Measurements from ENCODE around the gene FAM228B. TPM values are rescaled to one million over a fixed set of nuclear protein-coding genes. Genes with fewer than 3 reads are reported as not detected.

Gene FAM228B
- total RNA-seq, 2 experiments from 2014 or later = 3.8 to 9.6 TPM

DNA sequence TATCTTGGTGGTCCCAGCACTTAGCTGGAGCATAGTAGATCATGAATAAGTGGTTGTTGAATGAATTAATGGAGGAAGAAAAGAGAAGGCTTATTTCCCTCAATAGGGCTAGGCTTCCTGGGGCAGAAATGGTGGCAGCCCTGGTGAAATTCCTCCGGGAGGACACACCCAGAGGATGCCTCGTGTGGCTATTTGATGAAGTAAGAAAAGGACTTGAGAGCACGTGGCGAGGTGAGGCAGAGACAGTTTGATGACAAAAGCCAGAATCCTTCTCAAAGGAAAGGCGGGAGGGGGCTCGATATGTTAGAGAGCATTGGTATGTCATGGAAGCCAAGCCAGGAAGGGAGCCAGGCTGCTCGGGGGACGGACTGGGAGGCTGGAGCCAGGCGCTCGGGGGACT is 66.3 kb downstream of the FAM228B start:
- H3K9me3 ChIP-seq (ENCODE audit: low read length) = peaks cover 6% of the 10 kb centered on the region; the same call in 1 of the 2 replicates
- no peaks in the 10 kb centered on the region for H4K20me1 ChIP-seq (ENCODE audit: insufficient read depth, low read length)
- H3K36me3 ChIP-seq (ENCODE audit: insufficient read depth, low read length) = no peaks in the 10 kb centered on the region
- no peaks in the 10 kb centered on the region for H3K9me2 ChIP-seq (ENCODE audit: insufficient read depth, low read length)
- H3K4me2 ChIP-seq (ENCODE audit: low read length) = no peak overlapping the region
- no peak for DNase-seq (ENCODE audit: low spot score)
- POLR2A ChIA-PET = no interaction called here
- H3K79me2 ChIP-seq (ENCODE audit: insufficient read depth, low read depth, low read length) = no peaks in the 10 kb centered on the region
- no peak overlapping the region for H3K4me3 ChIP-seq (ENCODE audit: low read depth, low read length, poor library complexity, severe bottlenecking)
- CTCF ChIA-PET (ENCODE audit: unreplicated experiment) = no interaction called here
- H2AFZ ChIP-seq (ENCODE audit: low read length) = no peak overlapping the region
- no TSS peak for BruUV-seq (replicated peaks)
- no peak overlapping the region for H3K27ac ChIP-seq (ENCODE audit: low read depth, low read length, poor library complexity, severe bottlenecking)
- TF ChIP-seq, protein P1, sequence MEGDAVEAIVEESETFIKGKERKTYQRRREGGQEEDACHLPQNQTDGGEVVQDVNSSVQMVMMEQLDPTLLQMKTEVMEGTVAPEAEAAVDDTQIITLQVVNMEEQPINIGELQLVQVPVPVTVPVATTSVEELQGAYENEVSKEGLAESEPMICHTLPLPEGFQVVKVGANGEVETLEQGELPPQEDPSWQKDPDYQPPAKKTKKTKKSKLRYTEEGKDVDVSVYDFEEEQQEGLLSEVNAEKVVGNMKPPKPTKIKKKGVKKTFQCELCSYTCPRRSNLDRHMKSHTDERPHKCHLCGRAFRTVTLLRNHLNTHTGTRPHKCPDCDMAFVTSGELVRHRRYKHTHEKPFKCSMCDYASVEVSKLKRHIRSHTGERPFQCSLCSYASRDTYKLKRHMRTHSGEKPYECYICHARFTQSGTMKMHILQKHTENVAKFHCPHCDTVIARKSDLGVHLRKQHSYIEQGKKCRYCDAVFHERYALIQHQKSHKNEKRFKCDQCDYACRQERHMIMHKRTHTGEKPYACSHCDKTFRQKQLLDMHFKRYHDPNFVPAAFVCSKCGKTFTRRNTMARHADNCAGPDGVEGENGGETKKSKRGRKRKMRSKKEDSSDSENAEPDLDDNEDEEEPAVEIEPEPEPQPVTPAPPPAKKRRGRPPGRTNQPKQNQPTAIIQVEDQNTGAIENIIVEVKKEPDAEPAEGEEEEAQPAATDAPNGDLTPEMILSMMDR (conservative IDR thresholded peaks at IDR 0.05; ENCODE audit: low read length) = no peak
- no peak for TF ChIP-seq EZH2phosphoT487 (IDR thresholded peaks at IDR 0.05; ENCODE audit: borderline replicate concordance, low read depth, low read length)
- intact Hi-C loops (cut with micrococcal nuclease; ENCODE audit: unreplicated experiment) = no loop called here
- H3K4me1 ChIP-seq (ENCODE audit: insufficient read depth, low read length, poor library complexity, severe bottlenecking) = no peaks in the 10 kb centered on the region

DNA sequence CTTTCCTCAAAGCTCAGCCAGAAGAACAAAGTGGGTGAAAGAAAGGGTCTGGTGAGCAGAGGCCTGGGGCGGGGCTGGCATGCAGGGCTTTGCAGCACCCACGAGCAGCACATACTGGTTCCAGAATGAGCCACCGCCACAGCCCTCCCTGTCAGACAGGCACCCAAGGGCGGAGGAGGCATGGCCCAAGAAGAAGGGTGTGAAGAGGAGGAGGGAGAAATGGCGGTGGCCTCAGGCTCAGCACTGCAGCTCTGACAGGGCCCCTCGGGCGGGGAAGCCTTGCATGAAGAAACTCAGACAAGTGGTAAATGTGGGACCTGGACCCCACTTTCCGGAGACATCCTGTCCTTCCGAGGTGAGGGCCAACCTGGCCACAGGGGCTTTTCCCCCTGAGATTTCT is 67.2 kb downstream of the FAM228B start:
- no peak for TF ChIP-seq EZH2phosphoT487 (IDR thresholded peaks at IDR 0.05; ENCODE audit: borderline replicate concordance, low read depth, low read length)
- TF ChIP-seq, protein P1 (conservative IDR thresholded peaks at IDR 0.05; ENCODE audit: low read length) = no peak
- Histone ChIP-seq H2AFZ (ENCODE audit: low read length) (no peak overlapping the region), H4K20me1 (ENCODE audit: insufficient read depth, low read length) (no peaks in the 10 kb centered on the region), H3K4me1 (ENCODE audit: insufficient read depth, low read length, poor library complexity, severe bottlenecking) (no peaks in the 10 kb centered on the region), H3K4me2 (ENCODE audit: low read length) (no peak overlapping the region), H3K79me2 (ENCODE audit: insufficient read depth, low read depth, low read length) (no peaks in the 10 kb centered on the region), H3K27ac (ENCODE audit: low read depth, low read length, poor library complexity, severe bottlenecking) (no peak overlapping the region), H3K4me3 (ENCODE audit: low read depth, low read length, poor library complexity, severe bottlenecking) (no peak overlapping the region), H3K9me2 (ENCODE audit: insufficient read depth, low read length) (no peaks in the 10 kb centered on the region), H3K9me3 (ENCODE audit: low read length) (peaks cover under 1% of the 10 kb centered on the region; the same call in 1 of the 2 replicates), H3K36me3 (ENCODE audit: insufficient read depth, low read length) (no peaks in the 10 kb centered on the region)
- DNase-seq (ENCODE audit: low spot score) = no peak
- intact Hi-C loops (cut with micrococcal nuclease; ENCODE audit: unreplicated experiment) = no loop called here
- POLR2A ChIA-PET = interaction anchor here (0.7 kb wide), 1 partner anchor 25 kb away, joined by 3 read pairs; no protein-coding TSS in a partner anchor
- no TSS peak for BruUV-seq (replicated peaks)
- CTCF ChIA-PET (ENCODE audit: unreplicated experiment) = no interaction called here

- CTCF ChIA-PET (ENCODE audit: unreplicated experiment) = interaction anchor here (0.5 kb wide), 1 partner anchor 87 kb away, joined by 6 read pairs; no protein-coding TSS in a partner anchor
- intact Hi-C loops (cut with micrococcal nuclease; ENCODE audit: unreplicated experiment) = no loop called here
- POLR2A ChIA-PET = interaction anchor here (0.6 kb wide), 1 partner anchor 205 kb away, joined by 3 read pairs; no protein-coding TSS in a partner anchor
- no peak overlapping the region for H3K27ac ChIP-seq (ENCODE audit: low read depth, low read length, poor library complexity, severe bottlenecking)
- no peak overlapping the region for H3K4me3 ChIP-seq (ENCODE audit: low read depth, low read length, poor library complexity, severe bottlenecking)
- H3K9me2 ChIP-seq (ENCODE audit: insufficient read depth, low read length) = no peaks in the 10 kb centered on the region
- no peaks in the 10 kb centered on the region for H3K79me2 ChIP-seq (ENCODE audit: insufficient read depth, low read depth, low read length)
- no peak overlapping the region for H2AFZ ChIP-seq (ENCODE audit: low read length)
- H3K4me1 ChIP-seq (ENCODE audit: insufficient read depth, low read length, poor library complexity, severe bottlenecking) = no peaks in the 10 kb centered on the region
- no TSS peak for BruUV-seq (replicated peaks)
- no peak overlapping the region for H3K4me2 ChIP-seq (ENCODE audit: low read length)
- no peaks in the 10 kb centered on the region for H3K36me3 ChIP-seq (ENCODE audit: insufficient read depth, low read length)
- TF ChIP-seq, protein P1 (conservative IDR thresholded peaks at IDR 0.05; ENCODE audit: low read length) = no peak
- no peak for TF ChIP-seq EZH2phosphoT487 (IDR thresholded peaks at IDR 0.05; ENCODE audit: borderline replicate concordance, low read depth, low read length)
- no peaks in the 10 kb centered on the region for H3K9me3 ChIP-seq (ENCODE audit: low read length)
- no peak for DNase-seq (ENCODE audit: low spot score)
- H4K20me1 ChIP-seq (ENCODE audit: insufficient read depth, low read length) = no peaks in the 10 kb centered on the region
Measured at GRCh38 chr2:24191156-24191555, 67.9 kb downstream of the FAM228B start.

Measured in OCI-LY7 (cell line).